AML-193 (cell line): ENCODE data around the gene SSH2.

Experiments used
- DNase-seq, 2 experiments: peaks; one replicate each; lab custom pipeline; 2025; lab: John Stamatoyannopoulos, UW

The SSH2 gene

GRCh38 chr17:29576214-29577000, 353.6 kb downstream of the SSH2 start:
- DNase-seq, result no peak
